ENCODE data around the gene AP5Z1. TPM values are rescaled to one million over a fixed set of nuclear protein-coding genes. Genes with fewer than 3 reads are reported as not detected.

Gene AP5Z1
- total RNA-seq, 2 experiments from 2014 or later, result 32.8 to 35.0 TPM

DNA sequence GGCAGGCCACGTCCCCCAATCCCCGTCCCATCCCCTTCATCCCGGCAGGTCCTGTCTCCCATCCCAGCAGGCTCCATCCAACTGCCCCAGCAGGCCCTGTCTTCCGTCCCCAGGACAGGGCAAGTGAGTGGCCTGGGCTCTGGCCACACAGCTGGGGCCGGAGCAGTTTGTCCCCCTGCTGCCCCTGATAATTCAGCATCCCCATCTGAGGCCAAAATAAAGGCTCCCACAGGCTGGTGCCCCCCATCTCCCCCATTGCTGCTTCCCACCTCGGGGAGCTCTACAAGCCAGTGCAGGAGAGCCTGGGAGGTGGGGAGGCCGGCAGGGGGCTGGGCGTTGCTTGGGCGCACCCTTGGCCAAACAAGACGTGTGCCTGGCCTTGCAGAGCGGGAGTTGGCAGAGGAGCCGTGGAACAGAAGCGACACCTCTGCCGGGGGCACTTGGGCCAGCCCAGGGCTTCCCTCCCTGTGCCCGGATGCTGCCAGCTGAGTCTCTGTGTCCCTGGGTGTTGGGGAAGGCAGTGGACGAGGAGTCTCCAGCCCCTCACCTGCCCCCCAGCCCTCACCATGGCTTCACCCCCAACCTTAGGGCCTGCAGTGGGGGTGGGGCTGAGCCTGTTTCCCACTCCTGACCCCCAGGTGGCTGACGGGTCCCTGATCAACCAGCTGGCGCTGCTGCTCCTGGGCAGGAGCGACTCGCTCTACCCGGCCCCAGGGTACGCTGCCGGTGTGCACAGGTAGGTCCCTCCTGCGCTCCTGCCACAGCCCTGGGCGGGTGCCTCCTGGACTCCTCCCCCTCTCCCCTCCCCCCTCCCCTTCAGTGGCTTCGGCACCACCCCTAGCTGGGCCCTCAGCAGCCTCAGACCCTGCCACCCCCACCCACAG, 14.0 kb downstream of the AP5Z1 start:
- H3K79me2 ChIP-seq (ENCODE audit: insufficient read depth, low read depth, low read length), result no peaks in the 10 kb centered on the region
- intact Hi-C loops (cut with micrococcal nuclease; ENCODE audit: unreplicated experiment), result no loop called here
- TF ChIP-seq EZH2phosphoT487 (IDR thresholded peaks at IDR 0.05; ENCODE audit: borderline replicate concordance, low read depth, low read length) (no peak), CTCF (conservative IDR thresholded peaks at IDR 0.05; ENCODE audit: low read length) (no peak)
- peaks cover 11% of the 10 kb centered on the region for H3K36me3 ChIP-seq (ENCODE audit: insufficient read depth, low read length)
- no peak overlapping the region for H2AFZ ChIP-seq (ENCODE audit: low read length)
- H3K9me2 ChIP-seq (ENCODE audit: insufficient read depth, low read length), result no peaks in the 10 kb centered on the region
- ChIA-PET POLR2A (no interaction called here), CTCF (ENCODE audit: unreplicated experiment) (no interaction called here)
- DNase-seq (ENCODE audit: low spot score), result no peak
- no TSS peak for BruUV-seq (replicated peaks)
- no peaks in the 10 kb centered on the region for H3K9me3 ChIP-seq (ENCODE audit: low read length)
- no peak overlapping the region for H3K27ac ChIP-seq (ENCODE audit: low read depth, low read length, poor library complexity, severe bottlenecking)
- no peaks in the 10 kb centered on the region for H3K4me1 ChIP-seq (ENCODE audit: insufficient read depth, low read length, poor library complexity, severe bottlenecking)
- no peaks in the 10 kb centered on the region for H4K20me1 ChIP-seq (ENCODE audit: insufficient read depth, low read length)
- H3K4me2 ChIP-seq (ENCODE audit: low read length), result no peak overlapping the region
- no peak overlapping the region for H3K4me3 ChIP-seq (ENCODE audit: low read depth, low read length, poor library complexity, severe bottlenecking)

GRCh38 chr7:4790078-4790465, 14.6 kb downstream of the AP5Z1 start:
- no peak overlapping the region for H3K4me3 ChIP-seq (ENCODE audit: low read depth, low read length, poor library complexity, severe bottlenecking)
- H4K20me1 ChIP-seq (ENCODE audit: insufficient read depth, low read length), result no peaks in the 10 kb centered on the region
- intact Hi-C loops (cut with micrococcal nuclease; ENCODE audit: unreplicated experiment), result no loop called here
- ChIA-PET POLR2A (no interaction called here), CTCF (ENCODE audit: unreplicated experiment) (no interaction called here)
- TF ChIP-seq CTCF (conservative IDR thresholded peaks at IDR 0.05; ENCODE audit: low read length) (no peak), EZH2phosphoT487 (IDR thresholded peaks at IDR 0.05; ENCODE audit: borderline replicate concordance, low read depth, low read length) (no peak)
- no peaks in the 10 kb centered on the region for H3K9me2 ChIP-seq (ENCODE audit: insufficient read depth, low read length)
- H2AFZ ChIP-seq (ENCODE audit: low read length), result no peak overlapping the region
- no peak overlapping the region for H3K4me2 ChIP-seq (ENCODE audit: low read length)
- H3K27ac ChIP-seq (ENCODE audit: low read depth, low read length, poor library complexity, severe bottlenecking), result no peak overlapping the region
- no peaks in the 10 kb centered on the region for H3K9me3 ChIP-seq (ENCODE audit: low read length)
- BruUV-seq (replicated peaks), result no TSS peak
- no peaks in the 10 kb centered on the region for H3K4me1 ChIP-seq (ENCODE audit: insufficient read depth, low read length, poor library complexity, severe bottlenecking)
- H3K79me2 ChIP-seq (ENCODE audit: insufficient read depth, low read depth, low read length), result no peaks in the 10 kb centered on the region
- peaks cover 17% of the 10 kb centered on the region for H3K36me3 ChIP-seq (ENCODE audit: insufficient read depth, low read length)
- DNase-seq (ENCODE audit: low spot score), result no peak

DNA sequence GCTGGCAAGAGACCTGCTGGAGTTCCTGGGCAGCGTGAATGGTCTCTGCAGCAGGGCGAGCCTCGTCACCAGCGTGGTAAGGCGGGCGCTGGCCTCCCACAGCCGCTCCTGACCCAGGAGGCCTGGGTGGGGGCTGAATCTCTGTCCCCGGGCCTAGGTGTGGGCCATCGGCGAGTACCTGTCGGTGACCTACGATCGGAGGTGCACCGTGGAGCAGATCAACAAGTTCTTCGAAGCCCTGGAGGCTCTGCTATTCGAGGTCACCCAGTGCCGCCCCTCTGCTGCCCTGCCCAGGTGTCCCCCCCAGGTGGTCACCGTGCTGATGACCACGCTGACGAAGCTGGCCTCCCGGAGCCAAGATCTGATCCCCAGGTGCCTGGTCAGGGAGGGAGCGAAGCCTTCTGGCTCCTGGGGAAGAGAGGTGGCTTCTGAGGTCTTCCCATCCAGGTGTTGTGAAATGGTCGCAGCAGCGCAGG, 15.1 kb downstream of the AP5Z1 start:
- peaks cover 17% of the 10 kb centered on the region for H3K36me3 ChIP-seq (ENCODE audit: insufficient read depth, low read length)
- POLR2A ChIA-PET, result no interaction called here
- BruUV-seq (replicated peaks), result no TSS peak

More for the DNA sequence above, 15.1 kb downstream of the AP5Z1 start:
- Histone ChIP-seq H3K79me2 (ENCODE audit: insufficient read depth, low read depth, low read length) (no peaks in the 10 kb centered on the region), H3K4me2 (ENCODE audit: low read length) (no peak overlapping the region), H4K20me1 (ENCODE audit: insufficient read depth, low read length) (no peaks in the 10 kb centered on the region), H3K27ac (ENCODE audit: low read depth, low read length, poor library complexity, severe bottlenecking) (no peak overlapping the region), H3K9me3 (ENCODE audit: low read length) (no peaks in the 10 kb centered on the region), H2AFZ (ENCODE audit: low read length) (no peak overlapping the region), H3K4me1 (ENCODE audit: insufficient read depth, low read length, poor library complexity, severe bottlenecking) (no peaks in the 10 kb centered on the region), H3K4me3 (ENCODE audit: low read depth, low read length, poor library complexity, severe bottlenecking) (no peak overlapping the region), H3K9me2 (ENCODE audit: insufficient read depth, low read length) (no peaks in the 10 kb centered on the region)
- CTCF ChIA-PET (ENCODE audit: unreplicated experiment), result no interaction called here
- no peak for DNase-seq (ENCODE audit: low spot score)
- TF ChIP-seq CTCF (conservative IDR thresholded peaks at IDR 0.05; ENCODE audit: low read length), result no peak
- no peak for TF ChIP-seq EZH2phosphoT487 (IDR thresholded peaks at IDR 0.05; ENCODE audit: borderline replicate concordance, low read depth, low read length)
- intact Hi-C loops (cut with micrococcal nuclease; ENCODE audit: unreplicated experiment), result no loop called here
